Raji (cell line): Measurements from ENCODE around the gene MIDN.
A peak's percentile ranks its signal among the peaks of the same experiment; 100 is the strongest.

Experiments used
- POLR2A ChIP-seq: IDR thresholded peaks from 2 replicates; pipeline ENCODE4 v1.6.1; 2011; ENCODE audit warnings: low read depth, low read length, control low read depth; ENCODE audit not compliant: insufficient read depth

MIDN gene

GRCh38 chr19:1267477-1268225 is 19.3 kb downstream of the MIDN start:
- no peak for TF ChIP-seq POLR2A

GRCh38 chr19:1268226-1269064 is 20.1 kb downstream of the MIDN start:
- TF ChIP-seq POLR2A: no peak; the same call in 1 of the 2 replicates

- peak; percentile 96 for TF ChIP-seq POLR2A
These were observed 20.7 kb downstream of the MIDN start, which contains the start of gene CIRBP for GRCh38 chr19:1269065-1269477. Gene CIRBP, plus strand, starts transcription at chr19:1269332. Its CDS starts 1,602 bp downstream, at chr19:1270934.

- TF ChIP-seq POLR2A: peak; percentile 83
These were observed 21.3 kb downstream of the MIDN start for GRCh38 chr19:1269478-1270212.

GRCh38 chr19:1270213-1270853 is 21.9 kb downstream of the MIDN start:
- no peak for TF ChIP-seq POLR2A

GRCh38 chr19:1270854-1271527 is 22.6 kb downstream of the MIDN start:
- peak; percentile 36; the same call in 1 of the 2 replicates for TF ChIP-seq POLR2A

- TF ChIP-seq POLR2A: peak; percentile 33; the same call in 1 of the 2 replicates
These were observed 23.4 kb downstream of the MIDN start for GRCh38 chr19:1271528-1272422.

GRCh38 chr19:1272423-1273262 is 24.3 kb downstream of the MIDN start:
- no peak for TF ChIP-seq POLR2A

GRCh38 chr19:1273263-1274041 is 25.1 kb downstream of the MIDN start:
- TF ChIP-seq POLR2A: peak; percentile 43; the same call in 1 of the 2 replicates

GRCh38 chr19:1274081-1274851 is 25.9 kb downstream of the MIDN start:
- TF ChIP-seq POLR2A: no peak

GRCh38 chr19:1274852-1275259 is 26.5 kb downstream of the MIDN start:
- TF ChIP-seq POLR2A: no peak
